SK-N-SH treated with all-trans-retinoic acid at 6 μM for 48 hours (cell line): ENCODE results near the gene CASZ1.
A peak's percentile ranks its signal among the peaks of the same experiment; 100 is the strongest.

Experiments
- ATAC-seq: fragments of 200-7000 bp; cut with Tn5 transposase; 3 replicates; pipeline ENCODE4 v1.9.1; 2020; ENCODE audit warnings: mild to moderate bottlenecking, moderate library complexity
- ARNTL ChIP-seq: fragments of 450-650 bp; formaldehyde crosslinking; IDR thresholded peaks from 2 replicates; pipeline ENCODE4 v1.5.0; 2020; ENCODE audit warnings: low read depth, mild to moderate bottlenecking, moderate library complexity, borderline replicate concordance
- BACH2 ChIP-seq: fragments of 250-450 bp; sonication (Bioruptor Pico); IDR thresholded peaks from 2 replicates; pipeline ENCODE4 v1.9.0; 2021; ENCODE audit warnings: mild to moderate bottlenecking, borderline replicate concordance
- CREB5 ChIP-seq: fragments of 250-450 bp; sonication (Bioruptor Pico); IDR thresholded peaks from 2 replicates; pipeline ENCODE4 v1.5.1; 2020; ENCODE audit warnings: low read depth, mild to moderate bottlenecking, moderate library complexity
- CSDC2 ChIP-seq: fragments of 250-450 bp; sonication (Bioruptor Pico); IDR thresholded peaks from 2 replicates; pipeline ENCODE4 v1.5.0; 2020; ENCODE audit warnings: mild to moderate bottlenecking, moderate library complexity
- CSRNP3 ChIP-seq: fragments of 250-450 bp; sonication (Bioruptor Pico); IDR thresholded peaks from 2 replicates; pipeline ENCODE4 v1.5.1; 2021; ENCODE audit warnings: mild to moderate bottlenecking, moderate library complexity
- GLIS3 ChIP-seq: fragments of 250-450 bp; sonication (Bioruptor Pico); IDR thresholded peaks from 2 replicates; pipeline ENCODE4 v1.5.0; 2020; ENCODE audit warnings: mild to moderate bottlenecking, moderate library complexity
- ISL1 ChIP-seq: fragments of 250-450 bp; sonication (Bioruptor Pico); IDR thresholded peaks from 2 replicates; pipeline ENCODE4 v2.1.2; 2022; ENCODE audit warnings: mild to moderate bottlenecking, moderate library complexity
- OSR1 ChIP-seq: fragments of 250-450 bp; sonication (Bioruptor Pico); IDR thresholded peaks from 2 replicates; pipeline ENCODE4 v1.8.0; 2022; ENCODE audit warnings: moderate library complexity, mild to moderate bottlenecking, inconsistent platforms
- POU6F1 ChIP-seq: fragments of 250-450 bp; sonication (Bioruptor Pico); IDR thresholded peaks from 2 replicates; pipeline ENCODE4 v1.8.0; 2021; ENCODE audit warnings: low read depth, mild to moderate bottlenecking, moderate library complexity, borderline replicate concordance
- PPARA ChIP-seq: fragments of 250-450 bp; sonication (Bioruptor Pico); IDR thresholded peaks from 2 replicates; pipeline ENCODE4 v1.5.0; 2020; ENCODE audit warnings: mild to moderate bottlenecking, borderline replicate concordance
- SNAI2 ChIP-seq: fragments of 250-450 bp; sonication (Bioruptor Pico); IDR thresholded peaks from 2 replicates; pipeline ENCODE4 v1.5.0; 2020; ENCODE audit warnings: mild to moderate bottlenecking, moderate library complexity
- TCF4 ChIP-seq: fragments of 250-450 bp; sonication (Bioruptor Pico); IDR thresholded peaks from 2 replicates; pipeline ENCODE4 v1.8.0; 2021; ENCODE audit warnings: mild to moderate bottlenecking, moderate library complexity, borderline replicate concordance
- TOX ChIP-seq: fragments of 250-450 bp; sonication (Bioruptor Pico); IDR thresholded peaks from 2 replicates; pipeline ENCODE4 v1.8.0; 2021; ENCODE audit warnings: mild to moderate bottlenecking, moderate library complexity, borderline replicate concordance
- TSHZ2 ChIP-seq: fragments of 250-450 bp; sonication (Bioruptor Pico); IDR thresholded peaks from 2 replicates; pipeline ENCODE4 v1.5.0; 2020; ENCODE audit warnings: mild to moderate bottlenecking, moderate library complexity
- ZC3H10 ChIP-seq: fragments of 250-450 bp; sonication (Bioruptor Pico); IDR thresholded peaks from 2 replicates; pipeline ENCODE4 v1.5.1; 2021; ENCODE audit warnings: mild to moderate bottlenecking, moderate library complexity
- ZFP3 ChIP-seq: fragments of 250-450 bp; sonication (Bioruptor Pico); IDR thresholded peaks from 2 replicates; pipeline ENCODE4 v1.5.0; 2020; ENCODE audit warnings: mild to moderate bottlenecking, moderate library complexity
- ZNF565 ChIP-seq: fragments of 450-650 bp; formaldehyde crosslinking; conservative IDR thresholded peaks from 2 replicates; pipeline ENCODE4 v1.5.0; 2020; ENCODE audit warnings: low read depth, mild to moderate bottlenecking, moderate library complexity
- ZNF70 ChIP-seq: fragments of 450-650 bp; formaldehyde crosslinking; IDR thresholded peaks from 2 replicates; pipeline ENCODE4 v1.5.0; 2020; ENCODE audit warnings: mild to moderate bottlenecking, moderate library complexity
- ZNF8 ChIP-seq: fragments of 450-650 bp; formaldehyde crosslinking; IDR thresholded peaks from 2 replicates; pipeline ENCODE4 v1.5.0; 2020; ENCODE audit warnings: mild to moderate bottlenecking, moderate library complexity

Gene CASZ1

GRCh38 chr1:10641976-10642375 lies 154.5 kb downstream of the CASZ1 start:
- TF ChIP-seq ZNF70 = no peak
- no peak for TF ChIP-seq ZFP3 (CRISPR knock-in tag)
- TF ChIP-seq ZC3H10 (CRISPR knock-in tag) = no peak
- no peak for TF ChIP-seq ZNF565 (CRISPR knock-in tag)
- TF ChIP-seq CSDC2 = no peak
- TF ChIP-seq ZNF8 (CRISPR knock-in tag) = no peak
- TF ChIP-seq ARNTL (CRISPR knock-in tag) = no peak
- no peak for TF ChIP-seq TSHZ2 (CRISPR knock-in tag)
- no peak for TF ChIP-seq CREB5
- TF ChIP-seq TCF4 (CRISPR knock-in tag) = no peak
- TF ChIP-seq ISL1 (CRISPR knock-in tag) = no peak
- no peak for TF ChIP-seq TOX
- no peak for TF ChIP-seq OSR1 (CRISPR knock-in tag)
- no peak for TF ChIP-seq GLIS3 (CRISPR knock-in tag)
- no peak for TF ChIP-seq BACH2 (CRISPR knock-in tag)
- TF ChIP-seq PPARA (CRISPR knock-in tag) = no peak
- TF ChIP-seq SNAI2 (CRISPR knock-in tag) = no peak
- no peak for ATAC-seq

GRCh38 chr1:10640843-10641553 lies 155.4 kb downstream of the CASZ1 start:
- TF ChIP-seq POU6F1 (CRISPR knock-in tag) = no peak
- peak; percentile 8; the same call in 2 of the 3 replicates for ATAC-seq

GRCh38 chr1:10639775-10640578 lies 156.5 kb downstream of the CASZ1 start:
- TF ChIP-seq TSHZ2 (CRISPR knock-in tag) (no peak), POU6F1 (CRISPR knock-in tag) (no peak), CSRNP3 (no peak), CREB5 (no peak), SNAI2 (CRISPR knock-in tag) (no peak), OSR1 (CRISPR knock-in tag) (no peak), ARNTL (CRISPR knock-in tag) (no peak), GLIS3 (CRISPR knock-in tag) (no peak)

More at GRCh38 chr1:10639775-10640578, 156.5 kb downstream of the CASZ1 start:
- peak; percentile 42 for ATAC-seq
